B cell (primary cell): ENCODE data around the gene RAD51B. TPM values are rescaled to one million over a fixed set of nuclear protein-coding genes. Genes with fewer than 3 reads are reported as not detected.

Experiments used
- ATAC-seq: fragments of 200-7000 bp; cut with Tn5 transposase; one replicate; pipeline ENCODE4 v1.10.0; 2021; ENCODE audit warnings: low read depth, mild to moderate bottlenecking, moderate number of reproducible peaks, moderate library complexity
- CTCF ChIA-PET: fragments of 350-600 bp; sonication (Branson Sonifier 250); formaldehyde crosslinking; loops from one replicate; lab custom pipeline; 2021; ENCODE audit warnings: antibody characterized with exemption, inconsistent platforms; lab: Charles Lee
- POLR2A ChIA-PET: fragments of 350-600 bp; sonication (Branson Sonifier 250); formaldehyde crosslinking; loops from one replicate; lab custom pipeline; 2021; ENCODE audit warnings: antibody characterized with exemption; lab: Charles Lee
- DNase-seq: peaks from one replicate; pipeline ENCODE4 v3.0.0; 2013
- H2AFZ ChIP-seq: 2 replicates; pipeline ENCODE4 v1.6.1; 2012; ENCODE audit warnings: mild to moderate bottlenecking, low read depth, low read length; ENCODE audit not compliant: insufficient read depth, poor library complexity, severe bottlenecking
- H3K27ac ChIP-seq, 2 donors: 1 replicate in 1 of 2; 2 replicates in 1 of 2; pipeline ENCODE4 v1.5.1; 2012 to 2013; ENCODE audit warnings: low read length in 2 of 2, mild to moderate bottlenecking in 2 of 2, moderate library complexity in 1 of 2
- H3K27me3 ChIP-seq, 4 experiments: fragments of 200-600 bp in 1 of 4; sonication (generic) in 1 of 4; replicated peaks in 1 of 4; 1 replicate in 2 of 4; 2 replicates in 2 of 4; pipeline versions ENCODE4 v1.6.1 to v1.7.0; 2013 to 2016; ENCODE audit warnings: low read length in 3 of 4, mild to moderate bottlenecking in 2 of 4, mixed read lengths in 1 of 4, moderate library complexity in 1 of 4; ENCODE audit not compliant: insufficient read depth in 4 of 4, control insufficient read depth in 3 of 4; ENCODE audit errors: control extremely low read depth in 1 of 4
- H3K36me3 ChIP-seq, 2 experiments: replicated peaks in 1 of 2; 1 replicate in 1 of 2; 2 replicates in 1 of 2; pipeline versions ENCODE4 v1.6.1 to v1.7.1; 2013; ENCODE audit warnings: low read length in 1 of 2; ENCODE audit not compliant: insufficient read depth in 2 of 2, control insufficient read depth in 1 of 2; ENCODE audit errors: control extremely low read depth in 1 of 2, extremely low read depth in 1 of 2
- H3K4me1 ChIP-seq, 2 donors: fragments of 200-600 bp in 1 of 2; sonication (generic) in 1 of 2; 1 replicate in 1 of 2; 2 replicates in 1 of 2; pipeline versions ENCODE4 v1.5.1 to v1.6.1; 2013 to 2017; ENCODE audit warnings: low read length in 2 of 2; ENCODE audit not compliant: control insufficient read depth in 2 of 2, insufficient read depth in 2 of 2
- H3K4me2 ChIP-seq: replicated peaks from 2 replicates; pipeline ENCODE3; 2012; ENCODE audit warnings: mild to moderate bottlenecking, low read depth, low read length; ENCODE audit not compliant: poor library complexity, severe bottlenecking
- H3K4me3 ChIP-seq, 5 experiments: fragments of 200-600 bp in 1 of 5; sonication (generic) in 1 of 5; 1 replicate in 3 of 5; 2 replicates in 2 of 5; pipeline versions ENCODE4 v1.5.1 to v1.7.0; 2011 to 2016; ENCODE audit warnings: low read length in 4 of 5, mild to moderate bottlenecking in 4 of 5, low read depth in 2 of 5, control low read depth in 1 of 5, moderate library complexity in 1 of 5; ENCODE audit not compliant: insufficient read depth in 1 of 5; ENCODE audit errors: control extremely low read depth in 1 of 5, extremely low read depth in 1 of 5
- H3K79me2 ChIP-seq: fragments of 200-600 bp; sonication (generic); one replicate; pipeline ENCODE4 v1.6.0; 2016; ENCODE audit warnings: low read length; ENCODE audit not compliant: control insufficient read depth, insufficient read depth
- H3K9ac ChIP-seq: fragments of 200-600 bp; sonication (generic); 2 replicates; pipeline ENCODE4 v1.6.1; 2017; ENCODE audit warnings: mild to moderate bottlenecking, low read length, moderate library complexity
- H3K9me3 ChIP-seq, 3 donors: one replicate each; pipeline versions ENCODE4 v1.6.1 to v1.7.1; 2013; ENCODE audit warnings: low read length in 2 of 3; ENCODE audit not compliant: control insufficient read depth in 2 of 3, insufficient read depth in 1 of 3; ENCODE audit errors: control extremely low read depth in 1 of 3
- H4K20me1 ChIP-seq: 2 replicates; pipeline ENCODE4 v1.6.0; 2012; ENCODE audit warnings: mild to moderate bottlenecking, low read length; ENCODE audit not compliant: insufficient read depth, control insufficient read depth, poor library complexity, severe bottlenecking
- H3K27ac Mint-ChIP-seq: one replicate; pipeline ENCODE4 v1.8.0; 2021; ENCODE audit warnings: mixed read lengths
- H3K27me3 Mint-ChIP-seq: one replicate; pipeline ENCODE4 v1.8.0; 2021; ENCODE audit warnings: mixed read lengths
- H3K4me1 Mint-ChIP-seq: one replicate; pipeline ENCODE4 v1.8.0; 2021; ENCODE audit warnings: mixed read lengths
- H3K4me3 Mint-ChIP-seq: one replicate; pipeline ENCODE4 v1.8.0; 2021; ENCODE audit warnings: mixed read lengths
- H3K9me3 Mint-ChIP-seq: one replicate; pipeline ENCODE4 v1.8.0; 2022; ENCODE audit warnings: mixed read lengths; ENCODE audit not compliant: insufficient read depth
- EZH2 ChIP-seq: IDR thresholded peaks from 2 replicates; pipeline ENCODE4 v1.6.1; 2012; ENCODE audit warnings: borderline replicate concordance, low read depth, mild to moderate bottlenecking, moderate library complexity, low read length; ENCODE audit not compliant: insufficient read depth, poor library complexity, severe bottlenecking
- WGBS: methylation state at CpG from one replicate; pipeline ENCODE4 v1.1.5; 2013; ENCODE audit warnings: missing lambda C conversion rate; ENCODE audit not compliant: insufficient coverage; 5-methylcytosine and 5-hydroxymethylcytosine counted together
- intact Hi-C: fragments of 100-400 bp; cut with micrococcal nuclease; formaldehyde crosslinking; loops from one replicate; pipeline ENCODE4 v1.10.0; 2022
- polyA plus RNA-seq: library from polyadenylated mRNA; depleted of rRNA; stranded (reverse); fragments of >200 nt; gene quantifications from 2 replicates; pipeline ENCODE4 v1.2.3, GENCODE V29; 2012
- total RNA-seq, 2 donors: library from RNA; stranded (reverse); fragments of 120-200 nt in 1 of 2; gene quantifications; 1 replicate in 1 of 2; 2 replicates in 1 of 2; pipeline versions ENCODE4 v1.2.3 to v1.2.4, GENCODE V29; 2013 to 2022
- TF ChIP-seq, protein P1 (sequence below): fragments of 200-600 bp; IDR thresholded peaks from one replicate; pipeline ENCODE4 v1.8.0; 2022; ENCODE audit warnings: antibody characterized with exemption, mild to moderate bottlenecking

The RAD51B gene
- total and polyA plus RNA-seq, 2 donors (not counting 1 experiment from before 2014, with no cell fraction given) = 6.5 to 60.6 TPM

DNA sequence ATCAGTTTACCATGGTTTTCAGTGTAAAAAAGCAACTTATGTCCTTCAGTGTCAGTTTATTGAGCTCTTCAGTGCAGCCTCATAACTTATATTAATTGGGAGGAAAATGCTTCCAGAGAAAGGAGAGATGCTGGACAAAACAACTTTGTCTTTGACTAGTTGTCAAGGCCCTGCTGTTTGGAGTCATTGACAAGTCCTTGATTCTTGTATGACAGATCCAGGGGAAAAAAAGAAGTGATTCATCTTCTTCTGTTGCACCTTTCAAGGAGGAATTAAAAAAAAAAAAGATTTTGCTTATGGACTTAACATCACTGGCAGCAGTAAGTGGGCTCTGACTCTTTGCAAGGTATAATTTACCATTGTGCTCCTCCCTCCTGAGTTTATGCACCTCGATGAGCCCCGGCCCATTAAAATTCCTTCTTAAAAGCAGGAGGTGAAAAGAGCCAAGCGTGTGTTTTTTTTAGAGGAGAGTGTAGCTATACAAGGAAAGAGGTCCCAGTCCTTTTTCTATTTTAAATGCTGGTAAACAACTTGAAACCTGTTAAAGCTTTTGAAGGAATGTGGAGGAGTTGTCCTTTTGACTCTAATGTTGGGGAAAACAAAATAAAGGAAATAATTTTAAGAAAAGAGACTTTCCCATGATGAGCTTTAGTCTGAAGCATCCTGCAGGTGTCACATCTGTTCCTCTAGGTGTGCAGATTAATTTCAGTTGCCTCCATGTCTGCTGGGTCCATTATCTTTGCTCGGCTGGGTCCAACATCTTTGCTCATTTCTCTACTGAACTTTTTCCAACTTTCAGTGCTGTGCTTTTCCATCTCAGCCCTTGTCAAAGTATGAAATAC lies 431.6 kb downstream of the RAD51B start:
- ChIA-PET CTCF (interaction anchor here (0.5 to 11.9 kb wide), 49 partner anchors 8 to 1523 kb away, joined by 3 to 252 read pairs (median 5); partner anchors contain the start of gene ZFP36L1), POLR2A (interaction anchor here (0.7 to 6.6 kb wide), 13 partner anchors 20 to 564 kb away, joined by 3 to 57 read pairs (median 4); partner anchors contain the start of gene ZFP36L1)
- Histone ChIP-seq H4K20me1 (no peaks in the 10 kb centered on the region), H3K9ac (no peak overlapping the region), H2AFZ (peak overlapping the region; percentile 53), H3K9me3 (no peaks in the 10 kb centered on the region), H3K27ac (peak overlapping the region; percentile 39 to 73), H3K4me1 (peaks cover 46 to 74% of the 10 kb centered on the region in 2 donors), H3K4me3 (no peak overlapping the region), H3K4me2 (peak overlapping the region; percentile 29), H3K27me3 (no peaks in the 10 kb centered on the region), H3K36me3 (no peaks in the 10 kb centered on the region), H3K79me2 (peaks cover 46% of the 10 kb centered on the region)
- no peak for TF ChIP-seq EZH2
- TF ChIP-seq, protein P1, sequence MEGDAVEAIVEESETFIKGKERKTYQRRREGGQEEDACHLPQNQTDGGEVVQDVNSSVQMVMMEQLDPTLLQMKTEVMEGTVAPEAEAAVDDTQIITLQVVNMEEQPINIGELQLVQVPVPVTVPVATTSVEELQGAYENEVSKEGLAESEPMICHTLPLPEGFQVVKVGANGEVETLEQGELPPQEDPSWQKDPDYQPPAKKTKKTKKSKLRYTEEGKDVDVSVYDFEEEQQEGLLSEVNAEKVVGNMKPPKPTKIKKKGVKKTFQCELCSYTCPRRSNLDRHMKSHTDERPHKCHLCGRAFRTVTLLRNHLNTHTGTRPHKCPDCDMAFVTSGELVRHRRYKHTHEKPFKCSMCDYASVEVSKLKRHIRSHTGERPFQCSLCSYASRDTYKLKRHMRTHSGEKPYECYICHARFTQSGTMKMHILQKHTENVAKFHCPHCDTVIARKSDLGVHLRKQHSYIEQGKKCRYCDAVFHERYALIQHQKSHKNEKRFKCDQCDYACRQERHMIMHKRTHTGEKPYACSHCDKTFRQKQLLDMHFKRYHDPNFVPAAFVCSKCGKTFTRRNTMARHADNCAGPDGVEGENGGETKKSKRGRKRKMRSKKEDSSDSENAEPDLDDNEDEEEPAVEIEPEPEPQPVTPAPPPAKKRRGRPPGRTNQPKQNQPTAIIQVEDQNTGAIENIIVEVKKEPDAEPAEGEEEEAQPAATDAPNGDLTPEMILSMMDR = no peak
- WGBS = no CpG with 5 or more reads among the region's 4 CpGs
- peak overlapping the region; percentile 49 for H3K4me3 Mint-ChIP-seq
- ATAC-seq = peak; percentile 29
- intact Hi-C loops = loop anchor here (1.0 kb wide), 1 partner anchor 152 kb away; no protein-coding TSS in a partner anchor
- H3K27me3 Mint-ChIP-seq = no peaks in the 10 kb centered on the region
- H3K4me1 Mint-ChIP-seq = peaks cover 76% of the 10 kb centered on the region
- H3K27ac Mint-ChIP-seq = peak overlapping the region; percentile 86
- peak; percentile 57 for DNase-seq
- H3K9me3 Mint-ChIP-seq = no peaks in the 10 kb centered on the region

DNA sequence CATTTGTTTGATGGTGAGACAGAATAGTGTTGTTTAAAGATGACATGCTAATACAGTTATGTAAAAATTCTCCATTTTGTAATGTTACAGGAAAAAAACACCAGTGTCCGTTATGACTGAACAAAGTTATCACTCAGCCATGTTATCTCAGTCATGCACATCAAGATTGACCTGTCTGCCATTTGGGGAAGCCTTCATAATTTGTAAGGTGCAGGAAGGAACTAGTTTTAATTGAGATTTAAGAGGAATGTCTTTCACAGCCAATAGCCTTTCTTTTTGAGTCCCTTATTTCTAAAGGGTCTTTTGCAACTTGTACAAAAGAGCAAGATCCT lies 432.2 kb downstream of the RAD51B start:
- intact Hi-C loops = loop anchor here (1.0 kb wide), 2 partner anchors 152 to 434 kb away; no protein-coding TSS in a partner anchor
- no peaks in the 10 kb centered on the region for H3K36me3 ChIP-seq
- no peaks in the 10 kb centered on the region for H3K27me3 ChIP-seq
- WGBS = no CpG with 5 or more reads among the region's 1 CpG
- peak overlapping the region; percentile 49 for H3K4me3 Mint-ChIP-seq
- peaks cover 47 to 78% of the 10 kb centered on the region in 2 donors for H3K4me1 ChIP-seq
- H3K9me3 Mint-ChIP-seq = no peaks in the 10 kb centered on the region
- H3K4me3 ChIP-seq = no peak overlapping the region
- TF ChIP-seq, protein P1 = no peak
- no peak for TF ChIP-seq EZH2
- no peaks in the 10 kb centered on the region for H4K20me1 ChIP-seq
- H3K27ac ChIP-seq = peak overlapping the region; percentile 39 to 73
- peak overlapping the region; percentile 29 for H3K4me2 ChIP-seq
- no peaks in the 10 kb centered on the region for H3K27me3 Mint-ChIP-seq
- peak overlapping the region; percentile 86 for H3K27ac Mint-ChIP-seq
- POLR2A ChIA-PET = interaction anchor here (0.7 to 5.2 kb wide), 8 partner anchors 16 to 564 kb away, joined by 3 to 44 read pairs (median 5); partner anchors contain the start of gene ZFP36L1
- ATAC-seq = no peak
- H3K79me2 ChIP-seq = peaks cover 47% of the 10 kb centered on the region
- DNase-seq = no peak
- no peak overlapping the region for H3K9ac ChIP-seq
- H3K4me1 Mint-ChIP-seq = peaks cover 78% of the 10 kb centered on the region
- CTCF ChIA-PET = interaction anchor here (0.7 to 11.9 kb wide), 34 partner anchors 8 to 592 kb away, joined by 3 to 252 read pairs (median 6); partner anchors contain the start of gene ZFP36L1
- H3K9me3 ChIP-seq = no peaks in the 10 kb centered on the region
- peak overlapping the region; percentile 53 for H2AFZ ChIP-seq
